Left ventricle myocardium superior (tissue), 1 donor: ENCODE measurements around the gene LIPG. TPM values are rescaled to one million over a fixed set of nuclear protein-coding genes. Genes with fewer than 3 reads are reported as not detected.
A peak's percentile ranks its signal among the peaks of the same experiment; 100 is the strongest.
"Not testable (repeated sequence)": the region's sequence is repeated elsewhere in the genome, so short reads cannot be mapped to it uniquely, and the experiment has no call there.

Source experiments
- ATAC-seq: fragments of 200-7000 bp; cut with Tn5 transposase; one replicate; pipeline ENCODE4 v1.9.1; 2020; ENCODE audit warnings: mild to moderate bottlenecking, moderate library complexity
- DNase-seq: peaks from one replicate; pipeline ENCODE4 v3.0.0-alpha.2; 2020
- intact Hi-C: fragments of 100-400 bp; cut with micrococcal nuclease; formaldehyde crosslinking; loops from one replicate; pipeline ENCODE4 v1.11.0; 2022
- total RNA-seq: library from RNA; stranded (reverse); fragmentation: NEBNext Ultra II Directional; extraction: Animal tissue kit (Norgen Biotek cat#: 25700); gene quantifications from one replicate; pipeline ENCODE4 v1.2.1, GENCODE V29; 2021
- donor health status: DM: no; HTN: yes; CAD: no; lungs with severe emphysema.

Gene LIPG
- total RNA-seq, 1 donor from 2014 or later, result not detected

- ATAC-seq, result no peak
- no peak for DNase-seq
- intact Hi-C loops, result no loop called here
Measured at GRCh38 chr18:49537232-49537896, 24.5 kb upstream of the LIPG start.

GRCh38 chr18:49544362-49544761, 17.5 kb upstream of the LIPG start:
- DNase-seq (no peak), ATAC-seq (no peak)
- intact Hi-C loops, result no loop called here

- intact Hi-C loops, result no loop called here
- ATAC-seq, result no peak
- no peak for DNase-seq
Measured at GRCh38 chr18:49546278-49546677, 15.6 kb upstream of the LIPG start.

- no peak for ATAC-seq
Measured at GRCh38 chr18:49546719-49547273, 15.1 kb upstream of the LIPG start.

GRCh38 chr18:49547701-49548100, 14.2 kb upstream of the LIPG start:
- ATAC-seq, result no peak
- DNase-seq, result no peak
- intact Hi-C loops, result no loop called here

More at GRCh38 chr18:49546719-49547273, 15.1 kb upstream of the LIPG start:
- intact Hi-C loops, result no loop called here
- no peak for DNase-seq

GRCh38 chr18:49548229-49548636, 13.6 kb upstream of the LIPG start:
- ATAC-seq (no peak), DNase-seq (no peak)
- intact Hi-C loops, result no loop called here

GRCh38 chr18:49550621-49551339, 11.1 kb upstream of the LIPG start:
- intact Hi-C loops, result loop anchor here (10.0 kb wide), 1 partner anchor 234 kb away; no protein-coding TSS in a partner anchor
- ATAC-seq, result no peak
- no peak for DNase-seq

- ATAC-seq (no peak), DNase-seq (no peak)
- intact Hi-C loops, result loop anchor here (10.0 kb wide), 1 partner anchor 232 kb away; no protein-coding TSS in a partner anchor
Measured at GRCh38 chr18:49553003-49553402, 8.9 kb upstream of the LIPG start.

- no peak for DNase-seq
- no peak for ATAC-seq
- intact Hi-C loops, result loop anchor here (5.0 to 10.0 kb wide), 2 partner anchors 229 to 302 kb away; no protein-coding TSS in a partner anchor
Measured at GRCh38 chr18:49555641-49556040, 6.2 kb upstream of the LIPG start.

GRCh38 chr18:49558356-49558755, 3.5 kb upstream of the LIPG start:
- ATAC-seq (no peak), DNase-seq (no peak)
- intact Hi-C loops, result loop anchor here (5.0 to 10.0 kb wide), 2 partner anchors 226 to 299 kb away; no protein-coding TSS in a partner anchor

- intact Hi-C loops, result loop anchor here (5.0 to 10.0 kb wide), 2 partner anchors 225 to 298 kb away; no protein-coding TSS in a partner anchor
- ATAC-seq, DNase-seq: not testable (repeated sequence)
Measured at GRCh38 chr18:49559326-49559931, 2.4 kb upstream of the LIPG start.

- DNase-seq (no peak), ATAC-seq (no peak)
- intact Hi-C loops, result no loop called here
Measured at GRCh38 chr18:49560277-49560623, 1.6 kb upstream of the LIPG start.

GRCh38 chr18:49560624-49561288, 1.1 kb upstream of the LIPG start:
- DNase-seq, result no peak
- intact Hi-C loops, result no loop called here
- peak; percentile 19 for ATAC-seq

GRCh38 chr18:49562481-49563129, 748 bp downstream of the LIPG start:
- DNase-seq, result no peak
- ATAC-seq, result peak; percentile 59
- intact Hi-C loops, result no loop called here

- intact Hi-C loops, result no loop called here
- ATAC-seq, result no peak
- DNase-seq, result no peak
Measured at GRCh38 chr18:49563130-49563540, 1.3 kb downstream of the LIPG start.

GRCh38 chr18:49563701-49564517, 2.1 kb downstream of the LIPG start:
- no peak for ATAC-seq
- intact Hi-C loops, result no loop called here
- no peak for DNase-seq

GRCh38 chr18:49564518-49564834, 2.6 kb downstream of the LIPG start:
- no peak for DNase-seq
- ATAC-seq, result no peak
- intact Hi-C loops, result no loop called here

- intact Hi-C loops, result no loop called here
- DNase-seq, result no peak
- ATAC-seq, result no peak
Measured at GRCh38 chr18:49565101-49565500, 3.2 kb downstream of the LIPG start.
